ENCODE data around the gene ANKRD11. TPM values are rescaled to one million over a fixed set of nuclear protein-coding genes. Genes with fewer than 3 reads are reported as not detected.

Gene ANKRD11
- total RNA-seq, 1 experiment from 2014 or later = 99.4 TPM

GRCh38 chr16:89219365-89219764 is 271.0 kb downstream of the ANKRD11 start:
- BruUV-seq (replicated peaks) = no TSS peak

More at GRCh38 chr16:89219365-89219764, 271.0 kb downstream of the ANKRD11 start:
- TF ChIP-seq TCF7L2 (IDR thresholded peaks at IDR 0.05; ENCODE audit: low read depth, low read length) = no peak
- ChIA-PET POLR2A (no interaction called here), CTCF (no interaction called here)
- intact Hi-C loops (cut with micrococcal nuclease; ENCODE audit: unreplicated experiment) = no loop called here
- H3K4me1 ChIP-seq (ENCODE audit: control insufficient read depth, insufficient read depth, low read length) = no peaks in the 10 kb centered on the region
- peaks cover 12% of the 10 kb centered on the region; the same call in 1 of the 2 replicates for H3K36me3 ChIP-seq (ENCODE audit: control insufficient read depth, insufficient read depth, low read length)
- ATAC-seq = no peak
- no peaks in the 10 kb centered on the region for H3K9me3 ChIP-seq (ENCODE audit: control insufficient read depth, insufficient read depth, low read depth, low read length)
- H3K27ac ChIP-seq (ENCODE audit: low read length) = no peak overlapping the region
- in situ Hi-C loops (cut with HindIII; ENCODE audit: low pct_unique_long_range_greater_than_20kb, low sequenced_read_pairs) = no loop called here
- H3K27me3 ChIP-seq (ENCODE audit: control insufficient read depth, insufficient read depth, low read length) = no peaks in the 10 kb centered on the region
- no peak for DNase-seq (ENCODE audit: low read depth, low spot score)
- H3K4me3 ChIP-seq (ENCODE audit: low read depth in 2 of 2, low read length in 2 of 2) = no peak overlapping the region

Other genes starting within 250 kb of the ANKRD11 start
- gene SPG7, start 17.8 kb upstream of the ANKRD11 start, total RNA-seq (2021; ENCODE audit: unreplicated experiment) = 118 TPM
- gene RPL13, start 70.1 kb upstream of the ANKRD11 start, total RNA-seq (2021; ENCODE audit: unreplicated experiment) = 965 TPM
- gene CPNE7, start 85.2 kb upstream of the ANKRD11 start, total RNA-seq (2021; ENCODE audit: unreplicated experiment) = 32.7 TPM
- 0.18 TPM for gene DPEP1, start 123.1 kb upstream of the ANKRD11 start, total RNA-seq (2021; ENCODE audit: unreplicated experiment)
- gene CHMP1A, start 167.1 kb upstream of the ANKRD11 start, total RNA-seq (2021; ENCODE audit: unreplicated experiment) = 98.0 TPM
- 18.3 TPM for gene SPATA33, start 167.3 kb upstream of the ANKRD11 start, total RNA-seq (2021; ENCODE audit: unreplicated experiment)
- 52.6 TPM for gene CDK10, start 196.1 kb upstream of the ANKRD11 start, total RNA-seq (2021; ENCODE audit: unreplicated experiment)
- 12.7 TPM for gene SPATA2L, start 211.1 kb upstream of the ANKRD11 start, total RNA-seq (2021; ENCODE audit: unreplicated experiment)
- gene VPS9D1, start 230.3 kb upstream of the ANKRD11 start, total RNA-seq (2021; ENCODE audit: unreplicated experiment) = 6.3 TPM
- 19.9 TPM for gene ZNF276, start 231.0 kb upstream of the ANKRD11 start, total RNA-seq (2021; ENCODE audit: unreplicated experiment)

All from Panc1 (cell line).